Endothelial cell (in vitro differentiated cells): ENCODE results near the gene CHMP4B. TPM values are rescaled to one million over a fixed set of nuclear protein-coding genes. Genes with fewer than 3 reads are reported as not detected.

Source experiments
- DNase-seq: peaks from one replicate; pipeline ENCODE4 v3.0.0; 2021; ENCODE audit warnings: low spot score
- H3K27ac Mint-ChIP-seq: one replicate; pipeline ENCODE4 v1.8.0; 2021; ENCODE audit warnings: mixed read lengths, inconsistent platforms; ENCODE audit not compliant: unreplicated experiment
- H3K27me3 Mint-ChIP-seq: one replicate; pipeline ENCODE4 v1.8.0; 2021; ENCODE audit warnings: mild to moderate bottlenecking, moderate library complexity, mixed read lengths, inconsistent platforms; ENCODE audit not compliant: unreplicated experiment
- H3K36me3 Mint-ChIP-seq: one replicate; pipeline ENCODE4 v1.8.0; 2021; ENCODE audit warnings: mild to moderate bottlenecking, low read depth, mixed read lengths, inconsistent platforms; ENCODE audit not compliant: unreplicated experiment
- H3K4me1 Mint-ChIP-seq: one replicate; pipeline ENCODE4 v1.8.0; 2021; ENCODE audit warnings: mild to moderate bottlenecking, mixed read lengths, inconsistent platforms; ENCODE audit not compliant: unreplicated experiment
- H3K4me3 Mint-ChIP-seq: one replicate; pipeline ENCODE4 v1.8.0; 2021; ENCODE audit warnings: mild to moderate bottlenecking, mixed read lengths, inconsistent platforms; ENCODE audit not compliant: unreplicated experiment
- H3K9me3 Mint-ChIP-seq: one replicate; pipeline ENCODE4 v1.8.0; 2021; ENCODE audit warnings: mixed read lengths, inconsistent platforms; ENCODE audit not compliant: unreplicated experiment
- total RNA-seq: library from RNA; stranded (reverse); fragmentation: NEBNext Ultra II Directional; extraction: Animal tissue kit (Norgen Biotek cat#: 25700); gene quantifications from one replicate; pipeline ENCODE4 v1.2.1, GENCODE V29; 2021; ENCODE audit not compliant: unreplicated experiment
- TF ChIP-seq, protein P1 (sequence below): fragments of 200-600 bp; sonication (generic); IDR thresholded peaks from one replicate; pipeline ENCODE4 v1.5.0; 2021; ENCODE audit warnings: antibody characterized with exemption; ENCODE audit not compliant: unreplicated experiment

The CHMP4B gene
- total RNA-seq, 1 donor from 2014 or later: 117 TPM

DNA sequence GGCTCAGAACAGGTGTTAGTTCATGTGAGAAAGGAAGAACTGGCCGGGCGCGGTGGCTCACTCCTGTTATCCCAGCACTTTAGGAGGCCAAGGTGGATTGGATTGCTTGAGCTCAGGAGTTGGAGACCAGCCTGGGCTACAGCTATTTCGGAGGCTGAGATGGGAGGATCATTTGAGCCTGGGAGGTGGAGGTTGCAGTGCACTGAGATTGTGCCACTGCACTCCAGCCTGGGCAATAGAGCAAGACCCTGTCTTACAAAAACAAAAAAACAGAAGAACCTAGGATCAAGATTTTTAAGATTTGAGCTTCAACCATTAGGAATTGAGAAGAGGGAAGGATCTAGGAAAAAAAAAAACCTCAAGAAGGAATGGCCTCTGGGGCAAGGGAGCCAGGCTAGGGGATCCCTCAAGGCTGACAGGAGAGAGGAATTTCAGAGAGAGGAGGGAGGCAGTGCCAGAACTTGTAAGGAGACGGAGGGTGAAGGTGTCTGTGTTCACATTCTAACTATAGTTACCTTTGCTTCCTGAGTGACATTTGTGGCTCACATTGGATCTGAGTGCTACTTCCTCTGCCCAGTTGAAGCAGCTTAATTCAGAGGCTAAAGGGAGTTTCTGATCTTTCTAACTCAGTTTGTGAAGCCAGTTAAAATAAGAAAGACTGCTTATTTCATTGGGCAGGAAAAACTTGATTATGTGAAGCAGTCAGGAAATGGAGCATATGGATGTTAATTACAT, 26.1 kb downstream of the CHMP4B start:
- Mint-ChIP-seq H3K27ac (peak overlapping the region; percentile 72), H3K4me1 (peaks cover 77% of the 10 kb centered on the region)

DNA sequence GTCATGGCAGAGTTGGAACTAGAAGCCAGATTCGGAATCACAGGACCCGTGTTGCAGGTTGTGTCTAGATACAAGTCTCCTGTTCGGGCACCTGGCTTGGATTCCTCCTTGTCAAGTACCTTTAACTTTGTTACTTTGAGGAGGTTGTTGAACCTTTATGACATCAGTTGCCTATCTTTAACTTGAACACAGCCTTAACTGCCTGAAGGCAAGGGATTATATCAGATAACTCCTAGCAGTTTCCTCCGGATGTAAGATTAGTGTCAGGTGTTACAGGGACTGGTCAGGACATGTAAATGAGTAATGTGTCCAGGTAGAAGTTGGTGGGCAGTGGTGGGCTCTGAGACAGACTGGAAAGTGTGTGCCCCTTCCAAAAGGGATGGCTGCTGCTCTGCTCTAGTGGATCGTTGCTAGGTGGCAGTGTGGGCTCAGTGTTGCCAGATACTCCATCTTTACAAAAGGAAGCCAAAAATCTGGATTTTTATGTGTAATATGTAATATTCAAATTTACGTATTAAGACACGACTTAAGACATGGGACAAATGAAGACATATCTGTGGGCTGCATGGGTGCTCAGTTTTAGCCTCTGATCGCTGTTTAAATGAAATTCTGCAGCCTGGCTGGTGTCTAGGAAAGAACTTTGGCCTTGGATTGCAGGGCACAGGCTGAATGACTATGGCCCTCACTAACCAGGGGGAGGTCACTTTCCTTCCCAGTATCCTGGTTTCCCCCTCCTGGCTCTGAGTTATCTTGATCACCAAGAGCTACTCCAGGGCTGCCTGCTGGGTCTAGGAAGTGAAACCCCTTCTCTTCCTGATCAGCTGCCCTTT, 27.1 kb downstream of the CHMP4B start:
- Mint-ChIP-seq H3K4me3 (peak overlapping the region; percentile 33), H3K4me1 (peaks cover 81% of the 10 kb centered on the region), H3K27ac (peak overlapping the region; percentile 45), H3K36me3 (peaks cover 15% of the 10 kb centered on the region), H3K27me3 (peaks cover 2% of the 10 kb centered on the region), H3K9me3 (no peaks in the 10 kb centered on the region)
- no peak for DNase-seq
- TF ChIP-seq, protein P1, sequence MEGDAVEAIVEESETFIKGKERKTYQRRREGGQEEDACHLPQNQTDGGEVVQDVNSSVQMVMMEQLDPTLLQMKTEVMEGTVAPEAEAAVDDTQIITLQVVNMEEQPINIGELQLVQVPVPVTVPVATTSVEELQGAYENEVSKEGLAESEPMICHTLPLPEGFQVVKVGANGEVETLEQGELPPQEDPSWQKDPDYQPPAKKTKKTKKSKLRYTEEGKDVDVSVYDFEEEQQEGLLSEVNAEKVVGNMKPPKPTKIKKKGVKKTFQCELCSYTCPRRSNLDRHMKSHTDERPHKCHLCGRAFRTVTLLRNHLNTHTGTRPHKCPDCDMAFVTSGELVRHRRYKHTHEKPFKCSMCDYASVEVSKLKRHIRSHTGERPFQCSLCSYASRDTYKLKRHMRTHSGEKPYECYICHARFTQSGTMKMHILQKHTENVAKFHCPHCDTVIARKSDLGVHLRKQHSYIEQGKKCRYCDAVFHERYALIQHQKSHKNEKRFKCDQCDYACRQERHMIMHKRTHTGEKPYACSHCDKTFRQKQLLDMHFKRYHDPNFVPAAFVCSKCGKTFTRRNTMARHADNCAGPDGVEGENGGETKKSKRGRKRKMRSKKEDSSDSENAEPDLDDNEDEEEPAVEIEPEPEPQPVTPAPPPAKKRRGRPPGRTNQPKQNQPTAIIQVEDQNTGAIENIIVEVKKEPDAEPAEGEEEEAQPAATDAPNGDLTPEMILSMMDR: no peak

More for the DNA sequence above, 26.1 kb downstream of the CHMP4B start:
- TF ChIP-seq, protein P1: no peak
- H3K4me3 Mint-ChIP-seq: no peak overlapping the region
- no peaks in the 10 kb centered on the region for H3K9me3 Mint-ChIP-seq
- peaks cover 18% of the 10 kb centered on the region for H3K36me3 Mint-ChIP-seq
- DNase-seq: no peak
- peaks cover 2% of the 10 kb centered on the region for H3K27me3 Mint-ChIP-seq

DNA sequence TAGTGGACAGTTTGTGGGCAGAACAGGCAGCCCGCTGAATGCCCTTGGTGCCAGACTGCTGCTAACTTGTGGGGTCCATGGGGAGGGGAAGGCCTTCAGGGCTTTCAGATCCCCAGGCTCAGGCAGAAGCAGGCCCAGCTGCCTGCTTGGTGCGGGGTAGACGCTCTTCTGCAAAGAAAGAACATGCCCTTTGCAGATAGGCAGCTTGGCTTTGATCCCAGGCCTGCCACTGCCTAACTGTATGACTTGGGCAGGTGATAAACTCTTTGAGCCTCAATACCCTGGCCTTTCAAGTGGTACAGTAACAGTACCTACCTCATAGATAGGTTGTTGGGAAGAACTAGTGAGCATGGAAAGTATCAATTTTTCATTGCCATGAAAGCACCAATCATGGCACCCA, 28.4 kb downstream of the CHMP4B start:
- H3K27me3 Mint-ChIP-seq: no peaks in the 10 kb centered on the region
- H3K27ac Mint-ChIP-seq: no peak overlapping the region
- TF ChIP-seq, protein P1: no peak
- DNase-seq: no peak
- peaks cover 84% of the 10 kb centered on the region for H3K4me1 Mint-ChIP-seq
- no peaks in the 10 kb centered on the region for H3K9me3 Mint-ChIP-seq
- H3K36me3 Mint-ChIP-seq: peaks cover 9% of the 10 kb centered on the region
- no peak overlapping the region for H3K4me3 Mint-ChIP-seq

DNA sequence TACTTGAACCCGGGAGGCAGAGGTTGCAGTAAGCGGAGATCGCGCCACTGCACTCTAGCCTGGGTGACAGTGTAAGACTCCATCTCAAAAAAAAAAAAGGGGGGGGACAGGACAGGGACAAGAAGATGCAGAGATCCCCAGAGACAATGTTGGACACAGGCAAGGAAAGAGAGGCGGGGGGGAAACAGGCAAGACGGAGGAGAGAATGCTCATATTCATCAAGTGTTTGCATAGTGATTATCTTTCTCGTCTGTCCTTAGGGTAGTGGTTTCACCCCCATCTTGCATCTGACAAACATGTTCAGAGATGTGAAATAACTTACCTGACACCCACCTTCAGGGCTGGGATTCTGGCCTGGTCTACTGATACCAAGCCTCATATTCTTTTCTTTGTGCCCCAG, 29.0 kb downstream of the CHMP4B start:
- no peak for DNase-seq
- H3K9me3 Mint-ChIP-seq: no peaks in the 10 kb centered on the region
- no peaks in the 10 kb centered on the region for H3K27me3 Mint-ChIP-seq
- TF ChIP-seq, protein P1: no peak
- peaks cover 84% of the 10 kb centered on the region for H3K4me1 Mint-ChIP-seq
- H3K36me3 Mint-ChIP-seq: peaks cover 9% of the 10 kb centered on the region
- H3K4me3 Mint-ChIP-seq: no peak overlapping the region
- H3K27ac Mint-ChIP-seq: no peak overlapping the region
